CD8-positive, alpha-beta memory T cell (primary cell): ENCODE measurements around the gene TAGAP. TPM values are rescaled to one million over a fixed set of nuclear protein-coding genes. Genes with fewer than 3 reads are reported as not detected.
"Not testable (repeated sequence)": the region's sequence is repeated elsewhere in the genome, so short reads cannot be mapped to it uniquely, and the experiment has no call there.

ENCODE experiments used
- CTCF ChIA-PET: fragments of 350-600 bp; sonication (Branson Sonifier 250); formaldehyde crosslinking; loops from one replicate; lab custom pipeline; 2021; ENCODE audit warnings: antibody characterized with exemption; lab: Charles Lee
- POLR2A ChIA-PET: fragments of 350-600 bp; sonication (Branson Sonifier 250); formaldehyde crosslinking; loops from one replicate; lab custom pipeline; 2021; ENCODE audit warnings: antibody characterized with exemption; lab: Charles Lee
- DNase-seq, 5 donors: peaks; one replicate each; pipeline versions ENCODE4 v3.0.0 to v3.0.0-alpha.2; 2020 to 2022; ENCODE audit warnings: mixed read lengths in 1 of 5
- H3K27ac ChIP-seq: one replicate; pipeline ENCODE4 v1.7.0; 2013; ENCODE audit warnings: low read depth, mild to moderate bottlenecking, low read length, moderate library complexity
- H3K27me3 ChIP-seq: 2 replicates; pipeline ENCODE4 v1.7.0; 2013; ENCODE audit warnings: low read length, mild to moderate bottlenecking; ENCODE audit not compliant: insufficient read depth, poor library complexity, severe bottlenecking
- H3K36me3 ChIP-seq: 2 replicates; pipeline ENCODE4 v1.7.0; 2013; ENCODE audit warnings: mild to moderate bottlenecking, low read length, moderate library complexity; ENCODE audit not compliant: insufficient read depth
- H3K4me1 ChIP-seq: 2 replicates; pipeline ENCODE4 v1.7.0; 2013; ENCODE audit warnings: mild to moderate bottlenecking, low read length, moderate library complexity; ENCODE audit not compliant: insufficient read depth
- H3K4me3 ChIP-seq: 2 replicates; pipeline ENCODE4 v1.7.0; 2013; ENCODE audit warnings: mild to moderate bottlenecking, low read length
- H3K9me3 ChIP-seq: 2 replicates; pipeline ENCODE4 v1.7.0; 2013; ENCODE audit warnings: mild to moderate bottlenecking, low read length
- H3K27ac Mint-ChIP-seq, 8 donors: one replicate each; pipeline ENCODE4 v1.8.0; 2020 to 2021; ENCODE audit warnings: mixed read lengths in 8 of 8, mild to moderate bottlenecking in 6 of 8, inconsistent platforms in 3 of 8, moderate library complexity in 3 of 8
- H3K27me3 Mint-ChIP-seq, 2 donors: one replicate each; pipeline ENCODE4 v1.8.0; 2020 to 2021; ENCODE audit warnings: mixed read lengths in 2 of 2, mild to moderate bottlenecking in 1 of 2, moderate library complexity in 1 of 2
- H3K36me3 Mint-ChIP-seq, 3 donors: one replicate each; pipeline ENCODE4 v1.8.0; 2020 to 2021; ENCODE audit warnings: mixed read lengths in 3 of 3, inconsistent platforms in 1 of 3, mild to moderate bottlenecking in 1 of 3
- H3K4me1 Mint-ChIP-seq, 3 donors: one replicate each; pipeline ENCODE4 v1.8.0; 2020 to 2021; ENCODE audit warnings: mixed read lengths in 3 of 3, inconsistent platforms in 1 of 3, mild to moderate bottlenecking in 1 of 3
- H3K4me3 Mint-ChIP-seq, 7 donors: one replicate each; pipeline ENCODE4 v1.8.0; 2020 to 2021; ENCODE audit warnings: mixed read lengths in 7 of 7, mild to moderate bottlenecking in 6 of 7, moderate library complexity in 4 of 7, inconsistent platforms in 2 of 7
- H3K9me3 Mint-ChIP-seq, 5 donors: one replicate each; pipeline ENCODE4 v1.8.0; 2020 to 2022; ENCODE audit warnings: mixed read lengths in 5 of 5, mild to moderate bottlenecking in 3 of 5, moderate library complexity in 2 of 5, inconsistent platforms in 1 of 5
- polyA plus RNA-seq: library from polyadenylated mRNA; unstranded; fragments of 300-500 nt; fragmentation: Illumina TruSeq; gene quantifications from one replicate; pipeline ENCODE4 v1.2.3, GENCODE V29; 2021
- total RNA-seq, 2 experiments: library from RNA; stranded (reverse); gene quantifications; one replicate each; pipeline ENCODE4 v1.2.3, GENCODE V29; 2021

Gene TAGAP
- total and polyA plus RNA-seq, 3 experiments from 2014 or later = 140 to 193 (median 145) TPM

GRCh38 chr6:158999154-158999665 is 45.6 kb downstream of the TAGAP start:
- no peak for DNase-seq
- ChIA-PET CTCF (interaction anchor here (0.5 to 14.7 kb wide), 10 partner anchors 8 to 1872 kb away, joined by 3 to 261 read pairs (median 6); partner anchors contain the start of gene EZR), POLR2A (interaction anchor here (0.8 to 1.0 kb wide), 2 partner anchors 64 to 130 kb away, joined by 3 to 5 read pairs; no protein-coding TSS in a partner anchor)
- H3K4me3 ChIP-seq = peak overlapping the region; percentile 95
- Mint-ChIP-seq H3K9me3 (no peaks in the 10 kb centered on the region), H3K27me3 (no peaks in the 10 kb centered on the region), H3K27ac (peak overlapping the region; percentile 83 to 98 (median 93)), H3K4me1 (peaks cover 31 to 49% (median 36%) of the 10 kb centered on the region in 3 donors), H3K4me3 (peak overlapping the region; percentile 96 to 99 (median 98)), H3K36me3 (peaks cover 0 to 11% (median 5%) of the 10 kb centered on the region in 3 donors)
- no peaks in the 10 kb centered on the region for H3K36me3 ChIP-seq
- H3K27ac ChIP-seq = peak overlapping the region; percentile 86
- no peaks in the 10 kb centered on the region for H3K27me3 ChIP-seq
- no peaks in the 10 kb centered on the region for H3K9me3 ChIP-seq
- H3K4me1 ChIP-seq = peaks cover 21% of the 10 kb centered on the region

DNA sequence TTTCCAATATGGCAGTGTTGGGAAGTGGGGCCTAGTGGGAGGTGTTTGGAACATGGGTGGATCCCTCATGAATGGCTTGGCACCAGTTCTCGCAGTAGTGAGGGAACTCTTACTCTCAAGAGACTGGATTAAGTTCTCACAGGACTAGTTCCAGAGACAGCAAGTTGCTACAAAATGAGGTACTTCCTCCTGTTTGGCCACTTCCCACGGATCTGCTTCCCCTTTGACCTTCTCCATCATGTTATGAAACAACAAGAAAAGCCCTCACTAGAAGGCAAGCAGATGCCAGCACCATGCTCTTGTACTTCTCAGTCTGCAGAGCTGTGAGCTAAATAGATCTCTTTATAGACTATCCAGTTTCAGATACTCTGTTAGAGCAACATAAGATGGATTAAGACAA is 47.9 kb downstream of the TAGAP start:
- POLR2A ChIA-PET = no interaction called here
- Histone ChIP-seq H3K4me3 (no peak overlapping the region), H3K27me3 (no peaks in the 10 kb centered on the region), H3K27ac (no peak overlapping the region), H3K9me3 (no peaks in the 10 kb centered on the region), H3K4me1 (peaks cover 21% of the 10 kb centered on the region), H3K36me3 (no peaks in the 10 kb centered on the region)
- H3K36me3 Mint-ChIP-seq = peaks cover 0 to 11% (median 0%) of the 10 kb centered on the region in 3 donors
- no peaks in the 10 kb centered on the region for H3K9me3 Mint-ChIP-seq
- no peak for DNase-seq
- no peak overlapping the region for H3K27ac Mint-ChIP-seq
- peaks cover 25 to 60% (median 35%) of the 10 kb centered on the region in 3 donors for H3K4me1 Mint-ChIP-seq
- CTCF ChIA-PET = interaction anchor here (0.6 kb wide), 1 partner anchor 12 kb away, joined by 3 read pairs; no protein-coding TSS in a partner anchor
- no peaks in the 10 kb centered on the region for H3K27me3 Mint-ChIP-seq
- peak overlapping the region in 2 of 7 donors; percentile 2 to 46 for H3K4me3 Mint-ChIP-seq

- Histone ChIP-seq H3K27ac (no peak overlapping the region), H3K36me3 (no peaks in the 10 kb centered on the region), H3K27me3 (no peaks in the 10 kb centered on the region), H3K4me1 (peaks cover 11% of the 10 kb centered on the region), H3K9me3 (no peaks in the 10 kb centered on the region), H3K4me3 (no peak overlapping the region)
- Mint-ChIP-seq H3K27me3 (no peaks in the 10 kb centered on the region), H3K4me3 (peak overlapping the region in 3 of 7 donors; percentile 24 to 58 (median 42)), H3K9me3 (peaks cover 0 to 5% (median 3%) of the 10 kb centered on the region in 5 donors), H3K36me3 (peaks cover 0 to 11% (median 3%) of the 10 kb centered on the region in 3 donors), H3K27ac (peak overlapping the region in 2 of 8 donors; percentile 41 to 74), H3K4me1 (peaks cover 14 to 44% (median 21%) of the 10 kb centered on the region in 3 donors)
- CTCF ChIA-PET = interaction anchor here (1.3 kb wide), 1 partner anchor 204 kb away, joined by 4 read pairs; no protein-coding TSS in a partner anchor
- POLR2A ChIA-PET = interaction anchor here (0.6 kb wide), 1 partner anchor 50 kb away, joined by 9 read pairs; no protein-coding TSS in a partner anchor
- no peak for DNase-seq
These were observed 51.2 kb downstream of the TAGAP start for GRCh38 chr6:158993639-158994038.

DNA sequence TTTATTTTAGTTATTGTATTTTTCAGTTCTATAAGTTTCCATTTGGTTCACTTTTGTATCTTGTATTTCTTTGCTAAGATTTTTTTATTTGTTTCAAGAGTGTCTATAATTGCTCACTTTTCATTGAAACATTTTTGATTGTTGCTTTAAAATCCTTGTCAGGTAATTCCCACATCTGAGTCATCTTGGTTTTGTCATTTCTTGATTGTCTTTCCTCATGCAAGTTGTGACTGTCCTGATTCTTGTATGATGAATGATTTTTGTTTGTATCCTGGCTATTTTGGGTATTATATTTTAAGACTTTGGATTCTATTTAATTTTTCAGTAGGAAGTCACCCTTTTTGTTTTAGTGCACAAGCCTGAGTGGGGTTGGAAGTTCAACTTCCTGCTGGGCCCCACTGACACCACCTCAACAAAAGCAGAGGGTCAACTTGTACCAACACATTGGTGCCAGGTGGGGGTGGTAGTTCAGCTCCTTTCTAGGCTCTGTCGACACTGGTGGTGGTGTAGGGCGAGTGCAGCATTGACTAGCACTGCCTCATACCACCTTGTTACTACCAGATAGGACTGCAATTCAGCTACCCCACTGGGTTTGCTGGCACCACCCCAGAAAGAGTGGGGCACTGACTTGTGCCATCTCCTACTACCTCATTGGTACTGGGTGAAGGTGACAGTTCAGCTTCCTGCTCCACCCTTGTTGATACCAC is 53.6 kb downstream of the TAGAP start:
- H3K4me1 ChIP-seq = peaks cover 11% of the 10 kb centered on the region
- H3K27me3 ChIP-seq = no peaks in the 10 kb centered on the region
- no peak for DNase-seq
- H3K36me3 ChIP-seq = no peaks in the 10 kb centered on the region
- ChIA-PET POLR2A (interaction anchor here (0.6 to 0.9 kb wide), 2 partner anchors 105 to 117 kb away, joined by 3 to 14 read pairs; no protein-coding TSS in a partner anchor), CTCF (interaction anchor here (1.2 to 1.7 kb wide), 5 partner anchors 8 to 143 kb away, joined by 5 to 7 read pairs (median 5); partner anchors contain the start of gene RSPH3)
- no peak overlapping the region for H3K27ac ChIP-seq
- H3K4me1 Mint-ChIP-seq = peaks cover 14 to 34% (median 20%) of the 10 kb centered on the region in 3 donors
- H3K4me3 ChIP-seq = no peak overlapping the region
- H3K9me3 ChIP-seq = no peaks in the 10 kb centered on the region
- H3K27me3 Mint-ChIP-seq = no peaks in the 10 kb centered on the region
- H3K9me3 Mint-ChIP-seq = peaks cover 0 to 16% (median 10%) of the 10 kb centered on the region in 5 donors
- peak overlapping the region in 3 of 8 donors; percentile 34 to 60 (median 45) for H3K27ac Mint-ChIP-seq
- no peak overlapping the region for H3K4me3 Mint-ChIP-seq
- peaks cover 1 to 21% (median 5%) of the 10 kb centered on the region in 3 donors for H3K36me3 Mint-ChIP-seq

- H3K4me1 ChIP-seq, H3K27me3 ChIP-seq, POLR2A ChIA-PET, H3K27me3 Mint-ChIP-seq, H3K4me3 Mint-ChIP-seq, H3K4me3 ChIP-seq, DNase-seq, H3K9me3 ChIP-seq, H3K27ac ChIP-seq, H3K27ac Mint-ChIP-seq, H3K36me3 ChIP-seq: not testable (repeated sequence)
- Mint-ChIP-seq H3K36me3 (peaks cover 1 to 21% (median 5%) of the 10 kb centered on the region in 3 donors), H3K9me3 (peaks cover 0 to 16% (median 10%) of the 10 kb centered on the region in 5 donors), H3K4me1 (peaks cover 10 to 22% (median 14%) of the 10 kb centered on the region in 3 donors)
- CTCF ChIA-PET = interaction anchor here (1.2 kb wide), 1 partner anchor 19 kb away, joined by 5 read pairs; no protein-coding TSS in a partner anchor
These were observed 55.1 kb downstream of the TAGAP start for GRCh38 chr6:158989711-158990110.

- Mint-ChIP-seq H3K27ac (peak overlapping the region in 1 of 8 donors; percentile 80), H3K27me3 (no peaks in the 10 kb centered on the region), H3K4me3 (no peak overlapping the region), H3K36me3 (peaks cover 1 to 21% (median 7%) of the 10 kb centered on the region in 3 donors), H3K9me3 (peaks cover 0 to 16% (median 10%) of the 10 kb centered on the region in 5 donors), H3K4me1 (peaks cover 8 to 18% (median 14%) of the 10 kb centered on the region in 3 donors)
- H3K4me1 ChIP-seq = peaks cover 6% of the 10 kb centered on the region
- no peaks in the 10 kb centered on the region for H3K9me3 ChIP-seq
- no peak overlapping the region for H3K4me3 ChIP-seq
- H3K27me3 ChIP-seq = no peaks in the 10 kb centered on the region
- ChIA-PET CTCF (interaction anchor here (0.7 to 1.7 kb wide), 5 partner anchors 14 to 298 kb away, joined by 3 to 5 read pairs (median 4); no protein-coding TSS in a partner anchor), POLR2A (no interaction called here)
- no peak overlapping the region for H3K27ac ChIP-seq
- no peak for DNase-seq
- no peaks in the 10 kb centered on the region for H3K36me3 ChIP-seq
These were observed 56.3 kb downstream of the TAGAP start for GRCh38 chr6:158988477-158988876.

- DNase-seq = no peak
- ChIA-PET POLR2A (no interaction called here), CTCF (interaction anchor here (1.2 to 1.7 kb wide), 4 partner anchors 13 to 297 kb away, joined by 3 to 5 read pairs (median 4); no protein-coding TSS in a partner anchor)
- Histone ChIP-seq H3K4me3 (no peak overlapping the region), H3K9me3 (no peaks in the 10 kb centered on the region), H3K27me3 (no peaks in the 10 kb centered on the region), H3K27ac (no peak overlapping the region), H3K4me1 (peaks cover 6% of the 10 kb centered on the region), H3K36me3 (no peaks in the 10 kb centered on the region)
- Mint-ChIP-seq H3K4me1 (peaks cover 6 to 14% (median 11%) of the 10 kb centered on the region in 3 donors), H3K27ac (no peak overlapping the region), H3K9me3 (peaks cover 0 to 16% (median 10%) of the 10 kb centered on the region in 5 donors), H3K4me3 (no peak overlapping the region), H3K36me3 (peaks cover 1 to 21% (median 7%) of the 10 kb centered on the region in 3 donors), H3K27me3 (no peaks in the 10 kb centered on the region)
These were observed 57.1 kb downstream of the TAGAP start for GRCh38 chr6:158987657-158988056.
